SK-N-MC (cell line): ENCODE results near the gene ZNF300.
"Not testable (repeated sequence)": the region's sequence is repeated elsewhere in the genome, so short reads cannot be mapped to it uniquely, and the experiment has no call there.

Experiments
- DNase-seq: peaks from one replicate; pipeline ENCODE4 v3.0.0-alpha.2; 2011; ENCODE audit warnings: low read depth, low spot score
- H3K27ac ChIP-seq: fragments of 200-600 bp; sonication (generic); 2 replicates; pipeline ENCODE4 v1.5.1; 2016; ENCODE audit warnings: mixed run types
- H3K36me3 ChIP-seq: fragments of 200-600 bp; sonication (generic); 2 replicates; pipeline ENCODE4 v1.6.1; 2017; ENCODE audit warnings: antibody characterized with exemption, low read length, mixed read lengths; ENCODE audit not compliant: insufficient read depth
- H3K4me3 ChIP-seq: fragments of 200-600 bp; sonication (generic); 2 replicates; pipeline ENCODE4 v1.5.1; 2016
- H3K9ac ChIP-seq: fragments of 200-600 bp; sonication (generic); 2 replicates; pipeline ENCODE4 v1.8.0; 2017; ENCODE audit warnings: mixed run types, mixed read lengths; ENCODE audit not compliant: insufficient read length
- H3K9me3 ChIP-seq: fragments of 200-600 bp; sonication (generic); 2 replicates; pipeline ENCODE4 v1.6.1; 2017; ENCODE audit warnings: low read depth, mild to moderate bottlenecking, antibody characterized with exemption, low read length, moderate library complexity, mixed read lengths
- EZH2 ChIP-seq: fragments of 200-600 bp; sonication (generic); IDR thresholded peaks from one replicate; pipeline ENCODE4 v1.6.1; 2017; ENCODE audit warnings: antibody characterized with exemption
- FOXP2 ChIP-seq: optimal IDR thresholded peaks from 2 replicates; pipeline ENCODE3; 2011; ENCODE audit warnings: mild to moderate bottlenecking, moderate library complexity; ENCODE audit not compliant: insufficient read depth; ENCODE audit errors: extremely low read length, control extremely low read depth
- POLR2AphosphoS5 ChIP-seq: IDR thresholded peaks from 2 replicates; pipeline ENCODE4 v1.6.1; 2012; ENCODE audit warnings: mild to moderate bottlenecking, low read depth, low read length, borderline replicate concordance

Gene ZNF300

GRCh38 chr5:150851039-150851438 lies 53.7 kb downstream of the ZNF300 start:
- Histone ChIP-seq H3K27ac (no peak overlapping the region), H3K36me3 (no peaks in the 10 kb centered on the region), H3K9me3 (no peaks in the 10 kb centered on the region), H3K4me3 (no peak overlapping the region), H3K9ac (no peak overlapping the region)
- no peak for DNase-seq
- TF ChIP-seq POLR2AphosphoS5, result no peak
- TF ChIP-seq EZH2, result no peak
- no peak for TF ChIP-seq FOXP2

GRCh38 chr5:150848271-150848670 lies 56.5 kb downstream of the ZNF300 start:
- H3K4me3 ChIP-seq, result no peak overlapping the region
- H3K36me3 ChIP-seq, result no peaks in the 10 kb centered on the region
- H3K9me3 ChIP-seq, result no peaks in the 10 kb centered on the region
- H3K27ac ChIP-seq, result no peak overlapping the region
- DNase-seq, result no peak
- no peak for TF ChIP-seq FOXP2
- no peak for TF ChIP-seq EZH2
- no peak overlapping the region for H3K9ac ChIP-seq

DNA sequence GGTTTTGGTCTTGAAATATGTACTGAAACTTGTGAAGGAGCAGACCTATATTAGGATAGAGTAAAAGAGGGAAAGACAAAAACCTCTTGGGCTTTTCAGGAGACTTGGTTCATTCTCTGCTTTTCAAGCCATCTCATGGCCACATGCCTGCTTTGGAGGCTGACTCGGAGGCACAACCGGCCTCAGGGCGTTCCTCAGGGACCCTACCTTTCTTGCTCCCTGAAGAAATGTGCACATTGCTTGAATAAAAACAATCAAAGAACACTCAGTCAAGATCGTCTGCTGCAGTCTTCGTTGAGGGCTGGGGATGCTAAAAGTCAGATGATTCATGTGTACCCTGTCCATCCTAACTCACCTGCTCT lies 57.5 kb downstream of the ZNF300 start:
- Histone ChIP-seq H3K27ac (no peak overlapping the region), H3K9ac (no peak overlapping the region), H3K9me3 (no peaks in the 10 kb centered on the region), H3K36me3 (no peaks in the 10 kb centered on the region), H3K4me3 (no peak overlapping the region)
- no peak for DNase-seq
- TF ChIP-seq EZH2, result no peak
- no peak for TF ChIP-seq FOXP2
- TF ChIP-seq POLR2AphosphoS5, result no peak

DNA sequence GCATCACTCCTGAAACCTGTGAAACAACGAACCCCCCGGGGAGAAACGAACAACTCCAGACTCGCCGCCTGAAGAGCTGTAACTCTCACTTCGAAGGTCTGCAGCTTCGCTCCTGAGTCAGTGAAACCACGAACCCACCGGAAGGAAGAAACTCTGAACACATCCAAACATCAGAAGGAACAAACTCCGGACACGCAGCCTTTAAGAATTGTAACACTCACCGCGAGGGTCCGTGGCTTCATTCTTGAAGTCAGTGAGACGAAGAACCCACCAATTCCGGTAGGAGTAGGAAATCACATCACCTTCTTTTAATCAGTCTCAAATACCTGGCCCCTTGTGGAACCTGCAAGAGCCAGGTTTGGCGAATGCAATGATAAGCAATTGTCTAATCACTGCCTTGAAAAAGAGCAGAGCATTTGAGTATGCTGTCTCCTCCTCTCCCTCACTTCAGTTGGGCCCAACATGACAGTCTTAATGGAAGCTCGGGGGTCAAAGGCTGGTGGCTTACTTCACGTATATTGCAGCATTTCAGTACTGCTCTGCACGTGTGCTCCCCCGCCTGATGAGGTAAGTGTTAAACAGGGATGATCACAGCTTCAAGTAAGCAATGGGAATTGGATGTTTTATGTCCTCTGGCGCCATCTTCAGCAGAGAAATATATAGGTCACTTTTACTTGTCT lies 58.0 kb downstream of the ZNF300 start:
- Histone ChIP-seq H3K9me3 (no peaks in the 10 kb centered on the region), H3K9ac (no peak overlapping the region), H3K4me3 (no peak overlapping the region), H3K36me3 (no peaks in the 10 kb centered on the region), H3K27ac (no peak overlapping the region)
- peak; percentile 64 for DNase-seq
- TF ChIP-seq EZH2, result no peak
- TF ChIP-seq FOXP2, result no peak
- TF ChIP-seq POLR2AphosphoS5, result no peak

GRCh38 chr5:150846308-150846653 lies 58.5 kb downstream of the ZNF300 start, which contains the start of gene IRGM:
Gene IRGM (plus strand): TSS chr5:150846521. CDS start chr5:150848124, 1,603 bp downstream.
- H3K9ac ChIP-seq, result not testable (repeated sequence)

DNA sequence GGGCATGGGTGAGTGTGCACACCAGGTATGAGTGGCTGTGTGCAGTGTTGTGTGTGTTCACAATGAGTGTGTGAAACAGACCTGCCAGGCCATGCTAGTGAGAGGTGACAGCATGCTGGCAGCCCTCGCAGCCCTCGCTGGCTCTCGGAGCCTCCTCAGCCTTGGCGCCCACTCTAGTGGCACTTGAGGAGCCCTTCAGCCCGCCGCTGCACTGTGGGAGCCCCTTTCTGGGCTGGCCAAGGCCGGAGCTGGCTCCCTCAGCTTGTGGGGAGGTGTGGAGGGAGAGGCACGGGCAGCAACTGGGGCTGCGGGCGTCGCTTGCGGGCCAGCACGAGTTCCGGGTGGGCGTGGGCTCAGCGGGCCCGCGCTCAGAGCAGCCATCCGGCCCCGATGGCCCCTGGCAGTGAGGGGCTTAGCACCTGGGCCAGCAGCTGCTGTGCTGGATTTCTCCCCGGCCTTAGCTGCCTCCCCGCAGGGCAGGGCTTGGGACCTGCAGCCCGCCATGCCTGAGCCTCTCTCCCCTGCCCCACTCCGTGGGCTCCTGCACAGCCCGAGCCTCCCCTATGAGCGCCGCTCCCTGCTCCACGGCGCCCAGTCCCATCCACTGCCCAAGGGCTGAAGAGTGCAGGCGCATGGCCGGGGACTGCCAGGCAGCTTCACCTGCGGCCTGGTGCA lies 59.5 kb downstream of the ZNF300 start:
- H3K9ac ChIP-seq, DNase-seq, H3K9me3 ChIP-seq, H3K4me3 ChIP-seq, H3K36me3 ChIP-seq, H3K27ac ChIP-seq: not testable (repeated sequence)

More at GRCh38 chr5:150846308-150846653, 58.5 kb downstream of the ZNF300 start, which contains the start of gene IRGM:
- H3K9me3 ChIP-seq, H3K36me3 ChIP-seq, H3K4me3 ChIP-seq, DNase-seq, H3K27ac ChIP-seq: not testable (repeated sequence)
